Tibial nerve (tissue), 4 donors: ENCODE data around the gene SELENBP1. TPM values are rescaled to one million over a fixed set of nuclear protein-coding genes. Genes with fewer than 3 reads are reported as not detected.

Source experiments
- DNase-seq, 2 donors: peaks; one replicate each; pipeline ENCODE4 v3.0.0-alpha.2; 2019; ENCODE audit warnings: low spot score in 2 of 2
- H3K27ac ChIP-seq, 4 donors: fragments of 200-600 bp; sonication (generic) in 3 of 4; one replicate each; pipeline ENCODE4 v1.5.1; 2017 to 2019; ENCODE audit warnings: mild to moderate bottlenecking in 1 of 4
- H3K27me3 ChIP-seq, 2 donors: fragments of 200-600 bp; sonication (generic) in 1 of 2; one replicate each; pipeline versions ENCODE4 v1.5.1 to v1.6.0; 2017 to 2019
- H3K36me3 ChIP-seq, 3 donors: fragments of 200-600 bp; sonication (generic); one replicate each; pipeline ENCODE4 v1.5.1; 2018 to 2019
- H3K4me1 ChIP-seq, 4 donors: fragments of 200-600 bp; sonication (generic) in 3 of 4; one replicate each; pipeline ENCODE4 v1.5.1; 2017 to 2019
- H3K4me3 ChIP-seq, 4 donors: fragments of 200-600 bp; sonication (generic) in 3 of 4; one replicate each; pipeline ENCODE4 v1.5.1; 2017 to 2019; ENCODE audit warnings: mild to moderate bottlenecking in 1 of 4, moderate library complexity in 1 of 4
- H3K9me3 ChIP-seq, 4 donors: fragments of 200-600 bp; sonication (generic) in 3 of 4; one replicate each; pipeline ENCODE4 v1.5.1; 2017 to 2019
- CTCF ChIP-seq, 5 experiments: fragments of 200-600 bp in 3 of 5; fragments of 450-650 bp in 2 of 5; sonication (generic) in 3 of 5; IDR thresholded peaks; one replicate each; pipeline ENCODE4 v1.5.1; 2016 to 2019; ENCODE audit warnings: antibody characterized with exemption in 5 of 5, mild to moderate bottlenecking in 3 of 5, moderate library complexity in 2 of 5
- EP300 ChIP-seq, 2 donors: sonication (generic); formaldehyde crosslinking; IDR thresholded peaks; one replicate each; pipeline ENCODE4 v1.6.1; 2017; ENCODE audit warnings: antibody characterized with exemption in 2 of 2, mild to moderate bottlenecking in 1 of 2
- POLR2A ChIP-seq, 2 donors: fragments of 450-650 bp; IDR thresholded peaks; one replicate each; pipeline ENCODE4 v1.6.1; 2017; ENCODE audit warnings: antibody characterized with exemption in 2 of 2, mild to moderate bottlenecking in 2 of 2, moderate library complexity in 2 of 2
- WGBS, 2 donors: methylation state at CpG; one replicate each; pipeline ENCODE4 v1.1.5; 2018; 5-methylcytosine and 5-hydroxymethylcytosine counted together
- total RNA-seq, 4 donors: library from RNA; depleted of rRNA; stranded (reverse); fragments of >200 nt; gene quantifications; one replicate each; pipeline ENCODE4 v1.1.0, GENCODE V29; 2016

SELENBP1 gene
- total RNA-seq, 4 donors from 2014 or later: 65.7 to 159 (median 130) TPM

DNA sequence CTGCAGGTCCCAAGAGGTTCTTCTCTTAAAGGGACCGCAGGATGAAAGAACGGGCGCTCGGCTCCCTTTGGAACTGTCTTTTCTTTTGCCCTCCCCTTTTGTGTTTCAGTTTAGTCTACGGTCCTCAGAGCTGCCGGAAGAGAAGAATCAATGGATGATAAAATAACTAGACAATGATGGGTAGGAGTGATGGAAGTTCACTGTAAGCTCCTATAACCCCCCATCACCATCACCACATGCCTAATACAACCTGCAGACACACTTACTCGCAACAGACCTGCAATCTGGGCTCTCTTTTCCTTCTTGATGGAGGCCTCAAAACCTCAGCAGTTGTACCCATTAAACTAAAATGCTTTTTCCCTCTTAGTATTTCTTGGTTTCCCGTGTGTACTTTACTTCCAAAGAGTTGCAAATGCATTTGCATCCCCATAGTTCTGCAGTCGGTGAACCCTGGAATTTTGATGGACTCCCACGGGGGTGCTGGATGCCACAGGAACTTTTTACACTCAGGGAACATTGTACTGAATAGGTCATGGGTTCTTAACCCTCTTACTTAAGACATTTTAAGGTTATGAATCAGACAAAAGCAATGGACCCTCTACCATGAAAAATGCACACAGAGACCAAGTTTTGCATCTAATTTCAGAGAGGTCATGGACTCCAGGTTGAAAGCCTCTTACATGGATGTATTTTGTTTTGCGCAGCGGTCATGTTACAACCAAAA lies 24.8 kb downstream of the SELENBP1 start:
- 25 to 28% methylated on average over 12 of the region's 12 CpGs for WGBS, 2 donors

GRCh38 chr1:151346769-151347522 lies 25.6 kb downstream of the SELENBP1 start, which contains the start of gene RFX5:
TSS of gene RFX5 (minus strand) at chr1:151347252. CDS start at chr1:151346320, 932 bp downstream.
- Histone ChIP-seq H3K27ac (peak within 1 kb of the TSS; percentile 88 to 94 (median 92)), H3K9me3 (no peaks in the 10 kb centered on the region), H3K27me3 (no peaks in the 10 kb centered on the region), H3K36me3 (peaks cover 0 to 33% (median 19%) of the 10 kb centered on the region in 3 donors), H3K4me3 (peak within 1 kb of the TSS; percentile 62 to 77 (median 70)), H3K4me1 (peaks cover 0 to 21% (median 9%) of the 10 kb centered on the region in 4 donors)
- TF ChIP-seq POLR2A (IDR thresholded peaks at IDR 0.05): peak in 1 of 2 donors; percentile 50
- TF ChIP-seq CTCF (IDR thresholded peaks at IDR 0.05): peak in 2 of 5 experiments; percentile 9 to 15
- TF ChIP-seq EP300 (IDR thresholded peaks at IDR 0.05): peak; percentile 41 to 67
- DNase-seq: peak; percentile 87 to 93
- 0% methylated on average over 38 of the region's 38 CpGs for WGBS, 2 donors

More for the DNA sequence above, 24.8 kb downstream of the SELENBP1 start:
- H3K4me1 ChIP-seq: peaks cover 0 to 21% (median 9%) of the 10 kb centered on the region in 4 donors
- no peak for DNase-seq
- H3K36me3 ChIP-seq: peaks cover 0 to 25% (median 16%) of the 10 kb centered on the region in 3 donors
- no peaks in the 10 kb centered on the region for H3K9me3 ChIP-seq
- TF ChIP-seq POLR2A (IDR thresholded peaks at IDR 0.05): no peak
- no peak for TF ChIP-seq EP300 (IDR thresholded peaks at IDR 0.05)
- TF ChIP-seq CTCF (IDR thresholded peaks at IDR 0.05): no peak
- H3K27me3 ChIP-seq: no peaks in the 10 kb centered on the region
- H3K27ac ChIP-seq: peak overlapping the region; percentile 88 to 94 (median 92)
- peak overlapping the region; percentile 29 to 77 (median 66) for H3K4me3 ChIP-seq

DNA sequence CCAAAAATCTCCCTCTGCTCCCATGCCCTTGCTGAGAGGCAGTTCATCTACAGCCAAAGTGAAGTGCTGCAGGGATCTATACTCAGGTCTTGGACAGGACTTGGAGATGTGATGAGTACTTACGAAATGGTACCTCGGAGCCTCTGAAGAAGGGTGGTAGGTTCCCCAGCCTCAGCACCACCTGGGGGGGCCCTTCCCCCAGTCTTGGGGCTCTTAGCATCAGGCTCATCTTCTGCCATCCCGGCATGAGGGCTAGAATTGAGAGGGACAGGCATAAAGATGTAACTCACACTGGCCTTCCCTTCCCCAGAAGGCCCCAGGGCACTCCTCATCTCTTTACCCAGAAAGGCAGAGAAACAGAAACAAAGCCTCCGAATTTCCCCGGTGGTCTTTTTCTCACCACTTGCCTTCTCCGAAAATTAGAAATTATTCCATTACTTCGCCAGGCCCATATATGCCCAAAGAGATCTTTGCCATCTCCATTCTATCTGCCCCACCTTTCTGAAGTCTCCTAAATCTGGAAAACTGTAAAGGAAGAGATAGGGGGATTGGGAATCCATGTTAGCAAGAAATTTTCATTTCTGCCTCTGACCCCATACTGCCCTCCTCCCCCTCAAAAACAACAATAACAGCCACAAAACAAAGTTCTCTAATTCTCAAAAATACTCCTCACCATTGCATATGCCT lies 26.3 kb downstream of the SELENBP1 start:
- H3K4me3 ChIP-seq: peak overlapping the region; percentile 62 to 77 (median 70)
- H3K4me1 ChIP-seq: peaks cover 0 to 21% (median 9%) of the 10 kb centered on the region in 4 donors
- H3K36me3 ChIP-seq: peaks cover 0 to 35% (median 19%) of the 10 kb centered on the region in 3 donors
- DNase-seq: no peak
- peak overlapping the region; percentile 88 to 94 (median 92) for H3K27ac ChIP-seq
- no peaks in the 10 kb centered on the region for H3K9me3 ChIP-seq
- TF ChIP-seq CTCF (IDR thresholded peaks at IDR 0.05) (no peak), EP300 (IDR thresholded peaks at IDR 0.05) (no peak), POLR2A (IDR thresholded peaks at IDR 0.05) (no peak)
- H3K27me3 ChIP-seq: no peaks in the 10 kb centered on the region
- WGBS, 2 donors: 29 to 36% methylated on average over 5 to 7 of the region's 7 CpGs

DNA sequence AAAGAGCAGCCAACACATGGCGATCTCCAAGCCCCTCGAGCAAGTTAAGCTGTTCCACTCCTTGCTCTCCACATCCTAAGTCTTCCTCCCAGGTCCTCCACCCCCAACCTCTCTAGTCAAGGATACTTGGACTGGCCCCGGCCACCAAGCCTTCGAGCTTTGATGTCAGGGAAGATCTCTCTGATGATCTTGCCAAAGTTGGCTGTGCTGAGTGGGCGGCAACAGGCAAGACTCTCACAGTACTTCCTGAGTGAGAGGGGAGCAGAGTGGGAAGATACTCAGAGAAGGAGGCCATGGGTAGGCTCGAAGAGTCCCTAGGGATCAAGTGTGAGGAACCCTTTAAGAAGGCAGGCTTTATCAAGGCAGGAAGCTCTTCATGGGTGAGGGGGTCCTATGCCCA lies 28.2 kb downstream of the SELENBP1 start:
- Histone ChIP-seq H3K4me1 (peaks cover 0 to 29% (median 9%) of the 10 kb centered on the region in 4 donors), H3K36me3 (peaks cover 0 to 35% (median 19%) of the 10 kb centered on the region in 3 donors), H3K4me3 (no peak overlapping the region), H3K27me3 (no peaks in the 10 kb centered on the region), H3K27ac (no peak overlapping the region), H3K9me3 (no peaks in the 10 kb centered on the region)
- TF ChIP-seq EP300 (IDR thresholded peaks at IDR 0.05) (no peak), POLR2A (IDR thresholded peaks at IDR 0.05) (no peak), CTCF (IDR thresholded peaks at IDR 0.05) (no peak)
- WGBS, 2 donors: 76 to 84% methylated on average over 6 of the region's 6 CpGs
- no peak for DNase-seq
